Natural killer cell (primary cell): ENCODE measurements around the gene GPR12. TPM values are rescaled to one million over a fixed set of nuclear protein-coding genes. Genes with fewer than 3 reads are reported as not detected.

ENCODE experiments used
- ATAC-seq, 3 donors: fragments of 150-1000 bp in 2 of 3; fragments of 200-7000 bp in 1 of 3; cut with Tn5 transposase; 1 replicate in 1 of 3; 2 replicates in 2 of 3; pipeline ENCODE4 v1.10.0; 2021; ENCODE audit warnings: mild to moderate bottlenecking in 2 of 3, moderate library complexity in 2 of 3
- DNase-seq, 2 donors: peaks; one replicate each; pipeline versions ENCODE4 v3.0.0 to v3.0.0-alpha.2; 2013 to 2021; ENCODE audit warnings: mixed read lengths in 1 of 2
- H3K27ac ChIP-seq: one replicate; pipeline ENCODE4 v1.5.1; 2013; ENCODE audit warnings: mild to moderate bottlenecking, low read length
- H3K27me3 ChIP-seq: one replicate; pipeline ENCODE4 v1.6.1; 2013; ENCODE audit warnings: low read length; ENCODE audit not compliant: control insufficient read depth, insufficient read depth
- H3K36me3 ChIP-seq: one replicate; pipeline ENCODE4 v1.6.1; 2013; ENCODE audit warnings: low read length; ENCODE audit not compliant: control insufficient read depth, insufficient read depth
- H3K4me1 ChIP-seq: one replicate; pipeline ENCODE4 v1.6.1; 2013; ENCODE audit warnings: low read length; ENCODE audit not compliant: control insufficient read depth, insufficient read depth
- H3K4me3 ChIP-seq: one replicate; pipeline ENCODE4 v1.5.1; 2013; ENCODE audit warnings: low read length
- H3K9me3 ChIP-seq: one replicate; pipeline ENCODE4 v1.6.1; 2013; ENCODE audit warnings: low read length; ENCODE audit not compliant: control insufficient read depth, insufficient read depth
- H3K27ac Mint-ChIP-seq, 2 donors: one replicate each; pipeline ENCODE4 v1.8.0; 2022; ENCODE audit warnings: mild to moderate bottlenecking in 2 of 2, mixed read lengths in 2 of 2, moderate library complexity in 1 of 2
- H3K27me3 Mint-ChIP-seq, 2 donors: one replicate each; pipeline ENCODE4 v1.8.0; 2022; ENCODE audit warnings: low read depth in 2 of 2, mixed read lengths in 2 of 2
- H3K36me3 Mint-ChIP-seq: one replicate; pipeline ENCODE4 v1.8.0; 2022; ENCODE audit warnings: mixed read lengths
- H3K4me1 Mint-ChIP-seq, 2 donors: one replicate each; pipeline ENCODE4 v1.8.0; 2022; ENCODE audit warnings: mixed read lengths in 2 of 2
- H3K4me3 Mint-ChIP-seq: one replicate; pipeline ENCODE4 v1.8.0; 2022; ENCODE audit warnings: mild to moderate bottlenecking, moderate library complexity, mixed read lengths
- H3K9me3 Mint-ChIP-seq, 2 donors: one replicate each; pipeline ENCODE4 v1.8.0; 2022; ENCODE audit warnings: mixed read lengths in 2 of 2
- WGBS: methylation state at CpG from one replicate; pipeline ENCODE4 v1.1.7; 2013; ENCODE audit warnings: missing lambda C conversion rate; ENCODE audit not compliant: insufficient coverage; 5-methylcytosine and 5-hydroxymethylcytosine counted together
- intact Hi-C: fragments of 100-400 bp; cut with micrococcal nuclease; formaldehyde crosslinking; loops from one replicate; pipeline ENCODE4 v1.14.2; 2022
- total RNA-seq, 4 donors: library from RNA; stranded (reverse); fragments of 120-200 nt in 1 of 4; gene quantifications; one replicate each; pipeline versions ENCODE4 v1.2.3 to v1.2.4, GENCODE V29; 2013 to 2022
- TF ChIP-seq, protein P1 (sequence below): fragments of 200-600 bp; IDR thresholded peaks from one replicate; pipeline ENCODE4 v1.8.0; 2022; ENCODE audit warnings: antibody characterized with exemption

Gene GPR12
- total RNA-seq, 3 donors from 2014 or later (not counting 1 experiment from before 2014, with no cell fraction given), result not detected

DNA sequence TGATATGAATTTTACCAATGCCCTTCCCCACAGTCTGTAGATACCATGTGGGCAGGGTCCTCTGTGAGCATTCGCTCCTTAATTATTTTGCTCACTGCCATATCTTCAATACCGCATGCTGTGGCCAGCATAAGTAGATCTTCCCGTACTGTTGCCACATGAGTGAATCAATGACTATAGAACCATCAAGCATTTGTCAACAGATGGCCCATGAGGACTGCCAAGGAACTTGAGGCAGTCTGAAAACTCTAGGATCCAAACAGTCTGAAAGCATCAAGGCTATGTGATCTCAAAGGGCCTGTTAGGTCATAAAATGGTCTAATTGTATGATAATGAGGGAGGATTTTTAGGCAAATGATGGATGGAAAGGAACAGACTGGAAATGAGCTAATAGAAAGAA, 27.4 kb upstream of the GPR12 start:
- Mint-ChIP-seq H3K4me3 (peak overlapping the region; percentile 61), H3K4me1 (peaks cover 13% of the 10 kb centered on the region in 2 donors), H3K27me3 (peaks cover 3 to 11% of the 10 kb centered on the region in 2 donors), H3K36me3 (no peaks in the 10 kb centered on the region), H3K27ac (no peak overlapping the region), H3K9me3 (no peaks in the 10 kb centered on the region)
- no peak for DNase-seq
- 84% methylated on average over 3 of the region's 3 CpGs for WGBS
- Histone ChIP-seq H3K4me1 (peaks cover 17% of the 10 kb centered on the region), H3K9me3 (no peaks in the 10 kb centered on the region), H3K36me3 (no peaks in the 10 kb centered on the region), H3K27ac (no peak overlapping the region), H3K27me3 (no peaks in the 10 kb centered on the region), H3K4me3 (no peak overlapping the region)
- no peak for ATAC-seq
- TF ChIP-seq, protein P1, sequence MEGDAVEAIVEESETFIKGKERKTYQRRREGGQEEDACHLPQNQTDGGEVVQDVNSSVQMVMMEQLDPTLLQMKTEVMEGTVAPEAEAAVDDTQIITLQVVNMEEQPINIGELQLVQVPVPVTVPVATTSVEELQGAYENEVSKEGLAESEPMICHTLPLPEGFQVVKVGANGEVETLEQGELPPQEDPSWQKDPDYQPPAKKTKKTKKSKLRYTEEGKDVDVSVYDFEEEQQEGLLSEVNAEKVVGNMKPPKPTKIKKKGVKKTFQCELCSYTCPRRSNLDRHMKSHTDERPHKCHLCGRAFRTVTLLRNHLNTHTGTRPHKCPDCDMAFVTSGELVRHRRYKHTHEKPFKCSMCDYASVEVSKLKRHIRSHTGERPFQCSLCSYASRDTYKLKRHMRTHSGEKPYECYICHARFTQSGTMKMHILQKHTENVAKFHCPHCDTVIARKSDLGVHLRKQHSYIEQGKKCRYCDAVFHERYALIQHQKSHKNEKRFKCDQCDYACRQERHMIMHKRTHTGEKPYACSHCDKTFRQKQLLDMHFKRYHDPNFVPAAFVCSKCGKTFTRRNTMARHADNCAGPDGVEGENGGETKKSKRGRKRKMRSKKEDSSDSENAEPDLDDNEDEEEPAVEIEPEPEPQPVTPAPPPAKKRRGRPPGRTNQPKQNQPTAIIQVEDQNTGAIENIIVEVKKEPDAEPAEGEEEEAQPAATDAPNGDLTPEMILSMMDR, result no peak
- intact Hi-C loops, result no loop called here

DNA sequence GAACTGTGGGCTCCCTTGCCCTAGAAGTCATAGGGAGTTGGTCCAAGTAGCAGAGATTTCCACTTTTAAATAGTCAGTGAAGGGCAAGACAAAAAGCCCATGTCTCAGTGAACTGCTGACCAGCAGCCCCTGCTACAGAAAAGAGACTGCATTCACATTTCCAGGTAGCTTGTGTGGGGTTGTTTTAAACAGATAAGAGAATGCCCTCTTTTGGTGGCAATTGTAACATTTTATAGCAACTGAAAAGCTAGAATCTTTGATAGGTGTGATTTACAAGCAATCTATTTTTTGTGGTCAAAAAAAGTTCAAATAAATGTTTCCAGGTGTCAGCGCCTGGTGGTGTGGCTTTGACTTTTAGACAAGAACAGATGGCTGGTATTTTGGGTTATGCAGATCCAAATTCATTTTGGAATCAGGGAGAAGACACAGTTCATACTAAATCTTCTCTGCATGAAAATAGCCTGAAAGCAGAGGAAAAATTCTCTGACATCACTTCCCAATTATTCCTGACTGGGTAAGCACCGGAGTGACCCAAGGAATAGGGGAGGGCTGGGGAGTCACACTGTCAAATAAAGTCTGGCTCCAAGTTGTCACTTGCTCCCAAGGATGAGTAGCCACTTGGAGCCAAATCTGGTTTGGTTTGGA, 26.2 kb upstream of the GPR12 start:
- no peak for DNase-seq
- H3K36me3 Mint-ChIP-seq, result no peaks in the 10 kb centered on the region
- intact Hi-C loops, result no loop called here
- Histone ChIP-seq H3K27me3 (no peaks in the 10 kb centered on the region), H3K4me1 (peaks cover 17% of the 10 kb centered on the region), H3K36me3 (no peaks in the 10 kb centered on the region), H3K27ac (peak overlapping the region; percentile 6), H3K4me3 (no peak overlapping the region), H3K9me3 (no peaks in the 10 kb centered on the region)
- WGBS, result 92% methylated on average over 2 of the region's 2 CpGs
- peaks cover 3 to 11% of the 10 kb centered on the region in 2 donors for H3K27me3 Mint-ChIP-seq
- TF ChIP-seq, protein P1, result no peak
- no peak for ATAC-seq
- peaks cover 13% of the 10 kb centered on the region in 2 donors for H3K4me1 Mint-ChIP-seq
- H3K4me3 Mint-ChIP-seq, result peak overlapping the region; percentile 89
- H3K27ac Mint-ChIP-seq, result no peak overlapping the region
- H3K9me3 Mint-ChIP-seq, result no peaks in the 10 kb centered on the region

- ATAC-seq, result peak; percentile 65 to 85 (median 69)
- 32% methylated on average over 17 of the region's 17 CpGs for WGBS
Observed at GRCh38 chr13:26785838-26786630, 25.4 kb upstream of the GPR12 start.

More at GRCh38 chr13:26785838-26786630, 25.4 kb upstream of the GPR12 start:
- peak overlapping the region; percentile 89 for H3K4me3 Mint-ChIP-seq
- peaks cover 13% of the 10 kb centered on the region in 2 donors for H3K4me1 Mint-ChIP-seq
- peak overlapping the region; percentile 6 for H3K27ac ChIP-seq
- peak overlapping the region; percentile 41 to 59 for H3K27ac Mint-ChIP-seq
- H3K4me1 ChIP-seq, result peaks cover 17% of the 10 kb centered on the region
- peaks cover 3 to 18% of the 10 kb centered on the region in 2 donors for H3K27me3 Mint-ChIP-seq
- no peaks in the 10 kb centered on the region for H3K36me3 Mint-ChIP-seq
- DNase-seq, result peak; percentile 15 to 71
- intact Hi-C loops, result no loop called here
- H3K4me3 ChIP-seq, result peak overlapping the region; percentile 36
- no peaks in the 10 kb centered on the region for H3K36me3 ChIP-seq
- H3K9me3 Mint-ChIP-seq, result no peaks in the 10 kb centered on the region
- no peaks in the 10 kb centered on the region for H3K9me3 ChIP-seq
- no peaks in the 10 kb centered on the region for H3K27me3 ChIP-seq
- TF ChIP-seq, protein P1, result no peak
